Activated naive CD4-positive, alpha-beta T cell treated with Interleukin-2 at 50 U/mL for 16 hours (primary cell): ENCODE measurements around the gene RACGAP1.
"Not testable (repeated sequence)": the region's sequence is repeated elsewhere in the genome, so short reads cannot be mapped to it uniquely, and the experiment has no call there.

Experiments used
- DNase-seq: peaks from one replicate; pipeline ENCODE4 v3.0.0-alpha.2; 2020

Gene RACGAP1

GRCh38 chr12:50024805-50025186 lies 498 bp downstream of the RACGAP1 start:
- DNase-seq = no peak

GRCh38 chr12:50024227-50024626 lies 1.1 kb downstream of the RACGAP1 start:
- DNase-seq = no peak

- no peak for DNase-seq
Observed at GRCh38 chr12:50022903-50023302, 2.4 kb downstream of the RACGAP1 start.

GRCh38 chr12:50021031-50021430 lies 4.3 kb downstream of the RACGAP1 start:
- no peak for DNase-seq

- DNase-seq = no peak
Observed at GRCh38 chr12:50019524-50019923, 5.8 kb downstream of the RACGAP1 start.

GRCh38 chr12:50018968-50019367 lies 6.3 kb downstream of the RACGAP1 start:
- no peak for DNase-seq

- DNase-seq = no peak
Observed at GRCh38 chr12:50018154-50018553, 7.1 kb downstream of the RACGAP1 start.

GRCh38 chr12:50017641-50018040 lies 7.7 kb downstream of the RACGAP1 start:
- no peak for DNase-seq

- no peak for DNase-seq
Observed at GRCh38 chr12:50016501-50017475, 8.5 kb downstream of the RACGAP1 start.

GRCh38 chr12:50014342-50014741 lies 11.0 kb downstream of the RACGAP1 start:
- no peak for DNase-seq

GRCh38 chr12:50013361-50014147 lies 11.7 kb downstream of the RACGAP1 start:
- DNase-seq = no peak

- DNase-seq = no peak
Observed at GRCh38 chr12:50006754-50007442, 18.4 kb downstream of the RACGAP1 start.

- no peak for DNase-seq
Observed at GRCh38 chr12:50006280-50006679, 19.0 kb downstream of the RACGAP1 start.

GRCh38 chr12:50005175-50005574 lies 20.1 kb downstream of the RACGAP1 start:
- DNase-seq = no peak

GRCh38 chr12:50004696-50005095 lies 20.6 kb downstream of the RACGAP1 start:
- no peak for DNase-seq

GRCh38 chr12:50003595-50003994 lies 21.7 kb downstream of the RACGAP1 start:
- no peak for DNase-seq

GRCh38 chr12:49998453-49998852 lies 26.8 kb downstream of the RACGAP1 start:
- DNase-seq = no peak

GRCh38 chr12:49990273-49990672 lies 35.0 kb downstream of the RACGAP1 start:
- no peak for DNase-seq

- not testable (repeated sequence) for DNase-seq
Observed at GRCh38 chr12:49989400-49989799, 35.9 kb downstream of the RACGAP1 start.

- DNase-seq = no peak
Observed at GRCh38 chr12:49987625-49988303, 37.5 kb downstream of the RACGAP1 start.

GRCh38 chr12:49986476-49986875 lies 38.8 kb downstream of the RACGAP1 start:
- DNase-seq = not testable (repeated sequence)

- DNase-seq = no peak
Observed at GRCh38 chr12:49985981-49986380, 39.3 kb downstream of the RACGAP1 start.
